Measurements from ENCODE around the gene EVC2.

GRCh38 chr4:5566526-5566925 lies 141.8 kb downstream of the EVC2 start:
- TF ChIP-seq POLR2AphosphoS5 (IDR thresholded peaks at IDR 0.05) (no peak), POLR2A (IDR thresholded peaks at IDR 0.05) (no peak), EP300 (IDR thresholded peaks at IDR 0.05; ENCODE audit: low read depth) (no peak)
- TF ChIP-seq, protein P1, sequence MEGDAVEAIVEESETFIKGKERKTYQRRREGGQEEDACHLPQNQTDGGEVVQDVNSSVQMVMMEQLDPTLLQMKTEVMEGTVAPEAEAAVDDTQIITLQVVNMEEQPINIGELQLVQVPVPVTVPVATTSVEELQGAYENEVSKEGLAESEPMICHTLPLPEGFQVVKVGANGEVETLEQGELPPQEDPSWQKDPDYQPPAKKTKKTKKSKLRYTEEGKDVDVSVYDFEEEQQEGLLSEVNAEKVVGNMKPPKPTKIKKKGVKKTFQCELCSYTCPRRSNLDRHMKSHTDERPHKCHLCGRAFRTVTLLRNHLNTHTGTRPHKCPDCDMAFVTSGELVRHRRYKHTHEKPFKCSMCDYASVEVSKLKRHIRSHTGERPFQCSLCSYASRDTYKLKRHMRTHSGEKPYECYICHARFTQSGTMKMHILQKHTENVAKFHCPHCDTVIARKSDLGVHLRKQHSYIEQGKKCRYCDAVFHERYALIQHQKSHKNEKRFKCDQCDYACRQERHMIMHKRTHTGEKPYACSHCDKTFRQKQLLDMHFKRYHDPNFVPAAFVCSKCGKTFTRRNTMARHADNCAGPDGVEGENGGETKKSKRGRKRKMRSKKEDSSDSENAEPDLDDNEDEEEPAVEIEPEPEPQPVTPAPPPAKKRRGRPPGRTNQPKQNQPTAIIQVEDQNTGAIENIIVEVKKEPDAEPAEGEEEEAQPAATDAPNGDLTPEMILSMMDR (IDR thresholded peaks at IDR 0.05): no peak
